ENCODE data around the gene PPCDC. TPM values are rescaled to one million over a fixed set of nuclear protein-coding genes. Genes with fewer than 3 reads are reported as not detected.
"Not testable (repeated sequence)": the region's sequence is repeated elsewhere in the genome, so short reads cannot be mapped to it uniquely, and the experiment has no call there.

The PPCDC gene
- total RNA-seq, 2 donors from 2014 or later = 5.9 to 6.8 TPM

DNA sequence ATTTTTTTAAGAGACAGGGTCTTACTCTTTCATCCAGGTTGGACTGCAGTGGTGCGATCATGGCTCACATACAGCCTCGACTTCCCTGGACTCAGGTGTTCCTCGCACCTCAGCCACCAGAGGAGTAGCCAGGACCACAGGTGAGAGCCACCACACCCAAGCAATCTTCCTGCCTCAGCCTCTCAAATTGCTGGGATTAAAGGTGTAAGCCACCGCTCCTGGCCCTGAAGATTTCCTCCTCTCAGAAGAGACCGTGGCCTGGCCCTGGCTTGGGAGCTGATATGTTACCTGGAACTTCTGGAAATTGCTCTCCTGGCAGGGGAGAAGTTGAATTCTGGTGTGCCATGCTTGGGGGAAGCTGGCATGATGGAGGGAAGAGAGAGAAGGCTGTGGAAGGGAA is 36.2 kb downstream of the PPCDC start:
- DNase-seq = no peak
- intact Hi-C loops (cut with DNase I) = no loop called here
- ATAC-seq = no peak

DNA sequence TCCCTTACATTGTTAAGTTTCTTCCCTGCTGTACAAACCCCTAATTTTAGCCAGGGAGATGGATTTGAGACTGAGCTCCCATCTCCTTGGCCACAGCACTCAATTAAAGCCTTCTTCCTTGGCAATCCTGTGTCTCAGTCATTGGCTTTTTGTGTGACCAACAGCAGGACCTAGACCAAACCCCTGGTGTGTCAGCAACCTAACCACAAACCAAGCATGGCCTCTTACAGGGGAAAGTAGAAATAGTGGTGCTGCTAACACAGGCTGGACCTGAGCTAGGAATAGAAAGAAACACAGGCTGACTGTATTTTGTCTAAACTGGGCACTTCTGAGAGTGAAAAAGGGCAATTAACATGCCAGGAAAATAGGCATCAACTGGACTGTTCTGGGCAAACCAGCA is 37.9 kb downstream of the PPCDC start:
- intact Hi-C loops (cut with DNase I) = no loop called here
- no peak for ATAC-seq
- no peak for DNase-seq

DNA sequence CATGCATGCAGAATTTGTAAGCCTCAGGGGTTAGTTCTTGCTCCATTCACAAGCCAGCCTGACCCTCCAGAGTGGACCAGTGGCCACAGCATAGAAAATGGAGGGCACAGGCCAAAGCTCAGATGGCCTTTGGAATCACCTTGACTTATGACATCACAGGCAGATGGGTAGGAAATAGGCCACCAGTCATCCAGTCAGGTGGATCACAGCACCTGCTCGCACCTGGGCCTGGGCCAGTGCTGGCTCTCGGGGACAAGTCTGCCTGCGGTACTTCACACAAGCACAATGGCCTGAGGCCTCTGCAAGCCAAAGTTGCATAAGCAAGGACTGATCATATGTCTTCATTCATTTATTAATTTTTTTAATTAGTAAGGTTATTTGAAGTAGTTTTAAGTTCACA is 39.3 kb downstream of the PPCDC start:
- DNase-seq (no peak), ATAC-seq (no peak)
- intact Hi-C loops (cut with DNase I) = no loop called here

DNA sequence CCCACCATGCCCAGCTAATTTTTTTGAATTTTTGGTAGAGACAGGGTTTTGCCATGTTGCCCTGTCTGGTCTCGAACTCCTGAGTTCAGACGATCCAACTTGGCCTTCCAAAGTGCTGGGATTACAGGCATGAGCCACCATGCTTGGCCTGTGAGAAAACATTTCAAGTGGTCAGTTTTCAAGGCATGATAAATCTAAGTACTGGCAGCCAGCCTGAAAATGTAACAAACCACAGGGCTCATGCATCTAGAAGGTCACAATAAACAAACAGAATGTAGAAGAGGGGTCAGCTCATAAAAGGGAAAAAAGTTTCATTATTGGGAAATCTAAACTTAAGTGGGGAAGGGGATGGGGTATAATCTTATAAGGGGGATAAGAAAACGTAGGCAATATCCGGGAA is 39.9 kb downstream of the PPCDC start:
- ATAC-seq (no peak), DNase-seq (no peak)
- intact Hi-C loops (cut with DNase I) = no loop called here

DNA sequence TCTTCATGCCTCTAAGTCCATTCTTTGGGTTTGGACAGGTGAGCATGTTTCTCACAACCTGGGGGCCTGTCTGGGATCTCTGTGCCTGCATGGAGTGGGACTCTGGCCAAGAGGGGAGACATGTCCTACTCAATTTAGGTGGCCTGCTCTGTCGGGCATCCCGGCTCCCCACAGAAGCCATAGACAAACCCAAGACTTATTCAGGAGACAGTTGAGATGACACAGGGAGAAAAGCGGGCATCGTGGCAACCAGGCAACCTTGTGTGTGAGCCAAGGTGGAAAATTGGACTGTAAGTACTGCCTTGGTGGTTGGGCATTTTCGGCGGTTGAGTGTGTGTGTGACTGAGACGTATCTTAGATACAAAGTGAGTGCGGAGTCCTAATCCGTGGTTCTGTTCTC is 40.5 kb downstream of the PPCDC start:
- ATAC-seq = no peak
- DNase-seq = no peak
- intact Hi-C loops (cut with DNase I) = no loop called here

DNA sequence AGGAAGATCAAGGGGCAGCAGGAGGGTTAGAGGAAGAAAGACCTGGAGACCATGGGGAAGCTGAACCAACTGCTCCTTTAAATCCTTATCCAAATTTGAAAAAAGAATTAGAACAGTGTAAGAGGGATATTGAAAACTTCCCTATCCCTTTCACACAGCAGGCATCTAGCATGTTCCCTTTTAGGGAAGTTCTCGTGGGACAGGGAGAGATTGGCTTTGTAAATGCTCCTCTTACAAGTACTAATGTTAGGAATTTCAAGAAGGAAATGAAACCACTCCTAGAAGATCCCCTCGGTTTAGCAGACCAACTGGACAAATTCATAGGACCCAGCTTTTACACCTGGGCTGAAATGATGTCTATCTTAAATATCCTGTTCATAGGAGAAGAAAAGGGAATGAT is 41.5 kb downstream of the PPCDC start:
- intact Hi-C loops (cut with DNase I) = no loop called here
- ATAC-seq = peak in 1 of 2 donors; percentile 28
- DNase-seq = no peak

DNA sequence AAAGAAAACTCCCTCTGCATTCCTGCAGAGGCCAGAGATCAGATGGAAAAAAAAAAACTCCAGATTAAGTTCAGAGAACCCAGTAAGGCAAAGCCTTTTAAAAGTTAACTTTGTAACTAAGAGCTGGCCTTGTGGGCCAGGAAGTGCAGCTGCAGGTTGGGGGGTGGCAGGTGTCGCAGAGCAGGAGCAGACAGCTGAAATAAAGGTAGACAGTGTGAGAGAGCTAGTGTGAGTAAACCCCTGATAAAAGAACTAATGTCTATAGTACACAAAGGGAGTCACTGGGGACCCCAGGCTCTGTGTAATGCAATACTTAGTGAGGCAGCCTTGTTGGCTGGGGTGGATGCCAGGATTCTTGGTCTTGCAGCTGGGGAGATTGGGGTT is 42.1 kb downstream of the PPCDC start:
- intact Hi-C loops (cut with DNase I) = no loop called here
- peak; percentile 12 to 34 for ATAC-seq

DNA sequence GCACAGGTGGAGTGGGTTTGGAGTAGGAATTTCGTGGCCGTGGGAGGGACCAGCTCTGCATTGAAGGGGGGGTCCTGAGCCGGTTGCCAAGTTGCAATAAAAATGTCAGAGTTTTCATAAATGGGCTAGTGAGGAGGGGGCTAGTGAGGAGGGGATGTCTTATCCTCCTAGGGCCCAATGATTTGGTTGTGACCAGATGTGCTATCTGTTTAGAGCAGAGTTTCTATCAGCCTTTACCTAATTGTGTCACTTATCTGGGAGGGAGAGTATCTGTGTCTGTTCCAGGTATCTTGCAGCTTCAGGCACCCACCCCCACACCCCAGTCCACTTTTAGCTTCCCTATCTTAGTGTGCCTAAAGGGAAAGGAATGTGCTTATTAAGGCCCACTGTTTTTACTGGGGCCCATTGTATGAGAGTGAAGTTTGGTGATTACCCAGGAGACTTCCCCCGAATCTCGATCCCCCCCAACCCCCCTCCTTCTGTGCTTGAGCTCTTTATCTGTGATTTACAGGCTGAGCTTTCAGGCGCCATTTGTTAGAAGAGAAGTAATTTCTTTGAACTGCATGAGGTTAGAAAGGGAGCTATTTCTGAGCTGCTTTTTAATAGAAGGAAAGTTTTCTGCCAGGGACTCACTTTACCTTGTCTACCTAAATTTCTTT is 42.6 kb downstream of the PPCDC start:
- ATAC-seq (peak in 1 of 2 donors; percentile 13), DNase-seq (no peak)
- intact Hi-C loops (cut with DNase I) = no loop called here

More for the DNA sequence above, 42.1 kb downstream of the PPCDC start:
- no peak for DNase-seq

DNA sequence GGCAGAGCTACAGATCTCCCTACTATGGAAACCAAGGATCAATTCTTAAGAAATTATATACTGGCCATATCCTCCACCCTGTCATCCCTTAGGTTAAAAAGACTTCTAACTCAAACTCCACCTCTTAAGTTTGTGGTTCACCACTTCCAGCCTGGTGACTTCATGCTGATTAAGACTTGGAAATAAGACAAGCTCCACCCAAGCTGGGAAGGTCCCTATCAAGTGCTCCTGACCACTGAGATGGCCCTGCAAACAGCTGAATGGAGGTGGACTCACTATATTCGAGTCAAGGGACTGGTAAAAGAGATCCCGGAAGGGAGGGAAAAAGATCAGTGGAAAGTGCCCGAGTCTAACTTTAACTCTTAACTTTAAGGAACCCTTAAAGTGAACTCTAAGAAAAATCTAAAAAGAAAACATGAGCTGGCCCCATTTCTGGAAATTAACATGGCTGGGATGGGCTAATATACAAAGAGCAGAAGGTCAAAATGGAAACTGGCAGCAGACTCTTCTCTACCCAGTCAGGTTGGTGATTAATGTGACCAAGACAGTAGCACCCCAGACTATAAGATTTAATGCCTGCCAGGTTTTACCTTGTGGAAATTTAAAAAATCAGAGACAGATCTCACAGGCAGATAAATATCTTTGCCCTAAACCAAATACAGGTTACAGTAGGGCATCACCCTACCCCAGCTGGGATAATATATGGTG is 43.9 kb downstream of the PPCDC start:
- intact Hi-C loops (cut with DNase I) = no loop called here
- ATAC-seq (no peak), DNase-seq (no peak)

DNA sequence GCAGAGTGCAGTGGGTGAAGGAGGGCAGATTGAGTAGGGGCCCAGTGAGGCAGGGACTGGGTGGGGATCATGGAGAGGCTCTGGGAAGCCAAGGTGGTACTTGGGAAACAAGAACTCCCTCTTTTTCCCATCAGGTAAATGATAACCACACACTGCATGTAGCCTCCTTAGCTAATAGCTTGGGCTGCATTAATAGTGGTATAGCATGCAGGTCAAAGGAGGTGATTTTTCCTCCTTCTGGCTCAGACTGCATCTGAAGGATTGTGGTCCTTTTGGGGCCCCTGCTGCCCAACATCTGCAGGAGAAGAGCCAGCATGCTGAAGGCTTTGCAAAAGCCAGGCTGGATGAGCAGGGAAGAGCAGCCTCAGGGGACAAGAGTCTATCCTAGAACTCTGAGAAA is 45.4 kb downstream of the PPCDC start:
- DNase-seq (no peak), ATAC-seq (no peak)
- intact Hi-C loops (cut with DNase I) = no loop called here

DNA sequence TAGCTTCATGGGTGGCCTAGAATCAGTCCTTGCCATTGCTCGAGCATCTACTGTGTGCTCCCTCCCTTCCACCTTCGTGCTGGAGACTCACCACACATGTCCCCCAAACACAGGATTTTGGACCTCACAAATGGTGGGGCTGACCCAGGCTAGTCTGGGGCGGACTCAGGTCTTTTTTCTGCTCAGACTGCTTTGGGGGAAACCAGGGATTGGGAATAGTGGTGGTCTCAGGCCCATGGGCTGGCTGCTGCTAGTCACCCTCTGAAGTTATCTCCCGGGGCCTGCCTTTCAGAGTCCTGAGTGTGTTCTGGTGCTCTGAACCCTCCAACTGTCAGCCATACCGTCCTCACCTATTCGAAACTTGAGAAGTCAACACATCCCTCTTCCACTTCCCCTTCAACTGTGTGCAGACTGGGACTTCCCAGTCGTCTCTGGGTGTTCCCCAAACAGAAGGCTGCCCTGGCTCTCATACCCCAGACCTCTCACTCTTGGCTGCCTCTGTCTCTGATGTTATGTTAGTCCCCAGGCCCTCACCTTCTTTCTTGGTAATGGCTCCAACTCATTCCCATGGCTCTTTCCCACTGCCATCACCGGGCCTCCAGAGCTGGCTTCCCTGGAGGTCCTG is 46.0 kb downstream of the PPCDC start:
- DNase-seq = no peak
- intact Hi-C loops (cut with DNase I) = no loop called here
- peak in 1 of 2 donors; percentile 44 for ATAC-seq

DNA sequence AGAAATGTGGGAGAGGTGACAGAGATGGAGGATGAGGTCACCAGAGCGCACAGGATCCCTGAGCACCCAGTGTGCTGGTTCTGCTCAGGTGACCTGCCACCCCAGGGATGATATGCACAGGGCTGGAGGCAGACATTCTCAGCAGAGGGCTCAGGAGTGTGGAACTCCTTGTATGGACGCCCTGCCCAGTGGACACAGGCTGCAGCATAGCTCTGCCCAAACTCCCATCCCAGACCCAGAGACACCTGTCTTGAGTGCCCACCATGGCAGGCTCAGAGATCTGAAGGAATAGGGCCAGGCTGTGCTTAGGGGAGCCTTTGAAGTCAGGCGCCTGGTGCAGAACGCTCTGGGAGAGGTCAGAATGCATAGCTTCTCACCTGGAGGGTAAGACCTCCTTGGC is 47.3 kb downstream of the PPCDC start:
- ATAC-seq (no peak), DNase-seq (no peak)
- intact Hi-C loops (cut with DNase I) = no loop called here

DNA sequence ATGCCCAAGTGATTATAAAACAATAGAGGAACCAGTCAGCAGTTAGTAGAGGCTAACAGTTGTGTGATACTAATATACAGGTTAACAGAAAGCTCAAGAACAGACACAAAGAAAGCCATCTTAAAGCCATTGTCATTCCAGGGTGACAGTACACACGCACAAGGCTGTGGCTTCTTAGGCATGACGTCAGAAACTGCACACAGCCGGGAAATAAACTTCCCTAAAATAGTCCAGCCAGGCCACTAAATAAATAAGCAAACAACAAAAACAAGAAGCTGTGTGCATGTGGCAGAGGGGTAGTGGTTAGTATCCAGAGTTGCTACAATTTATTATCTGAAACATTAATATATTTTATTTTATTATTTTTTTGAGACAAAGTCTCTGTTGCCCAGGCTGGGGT is 49.8 kb downstream of the PPCDC start:
- ATAC-seq = peak in 1 of 2 donors; percentile 26
- intact Hi-C loops (cut with DNase I) = no loop called here
- no peak for DNase-seq

DNA sequence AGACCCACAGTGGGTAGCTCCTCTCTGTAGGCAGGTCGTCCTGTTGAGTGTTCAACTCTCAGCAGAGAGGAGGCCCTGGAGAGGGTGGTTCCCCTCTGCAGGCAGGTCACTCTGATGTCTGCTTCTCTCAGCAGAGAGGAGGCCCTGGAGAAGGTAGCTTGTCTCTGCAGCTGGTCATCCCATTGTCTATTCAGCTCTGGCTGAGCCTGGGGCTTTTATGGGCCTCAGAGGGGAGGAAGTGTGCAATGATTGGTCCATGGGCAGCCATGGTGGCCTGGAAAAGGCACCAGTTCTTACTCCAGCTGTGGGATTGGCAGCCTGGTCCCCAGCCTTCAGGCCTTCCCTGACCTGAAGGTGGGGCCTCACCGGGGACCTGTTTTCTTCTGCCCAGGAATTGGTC is 52.9 kb downstream of the PPCDC start:
- no peak for ATAC-seq
- DNase-seq = no peak
- intact Hi-C loops (cut with DNase I) = no loop called here

DNA sequence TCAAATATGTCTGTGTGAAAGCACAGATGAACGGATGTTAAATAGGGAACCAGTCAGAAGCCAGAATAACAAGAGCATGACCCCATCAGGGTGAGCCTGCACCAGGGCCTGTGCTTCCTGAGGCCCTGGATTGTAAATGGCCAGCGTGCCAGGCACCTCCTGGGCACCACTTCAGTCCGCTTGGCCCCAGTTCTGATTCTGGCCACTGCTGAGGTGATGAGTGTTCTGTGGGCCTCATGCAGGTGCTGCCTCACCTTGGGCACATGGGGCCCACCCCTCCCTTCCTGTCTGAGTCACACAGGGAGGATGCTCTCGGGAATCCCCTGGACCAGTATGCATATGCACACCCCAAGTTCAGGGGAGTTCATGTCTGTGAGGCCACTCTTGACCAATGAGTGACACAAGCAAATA is 54.2 kb downstream of the PPCDC start:
- intact Hi-C loops (cut with DNase I); DNase-seq; ATAC-seq: not testable (repeated sequence)

DNA sequence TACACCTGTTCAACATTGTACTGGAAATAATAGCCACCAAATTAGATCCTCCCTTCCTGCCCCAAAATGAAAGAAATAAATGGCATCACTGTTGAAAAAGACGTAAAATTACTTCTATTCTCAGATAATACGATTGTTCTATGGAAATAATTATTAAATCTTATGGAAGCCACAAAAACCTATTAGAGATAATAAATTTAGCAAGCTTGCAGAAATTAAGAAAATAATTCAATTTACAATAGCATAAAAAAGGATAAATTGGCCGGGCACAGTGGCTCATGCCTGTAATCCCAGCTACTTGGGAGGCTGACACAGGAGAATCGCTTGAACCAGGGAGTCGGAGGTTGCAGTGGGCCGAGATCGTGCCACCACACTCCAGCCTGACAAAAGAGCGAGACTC is 57.8 kb downstream of the PPCDC start:
- no peak for DNase-seq
- no peak for ATAC-seq
- intact Hi-C loops (cut with DNase I) = no loop called here

DNA sequence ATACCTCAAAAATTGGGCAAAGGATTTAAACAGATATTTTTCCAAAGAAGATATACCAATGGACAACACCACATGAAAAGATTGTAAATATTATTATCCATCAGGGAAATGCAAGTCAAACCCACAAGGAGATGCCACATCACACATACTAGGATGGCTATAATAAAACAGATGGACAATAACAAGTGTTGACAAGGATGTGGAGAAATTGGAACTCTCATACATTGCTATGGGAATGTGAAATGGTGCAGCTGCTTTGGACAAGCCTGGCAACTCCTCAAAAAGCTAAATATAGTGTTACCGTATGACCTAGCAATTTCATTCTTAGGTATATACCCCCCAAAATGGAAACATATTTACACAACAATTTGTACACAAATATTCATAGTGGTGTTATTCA is 59.3 kb downstream of the PPCDC start:
- ATAC-seq (no peak), DNase-seq (no peak)
- intact Hi-C loops (cut with DNase I) = no loop called here

DNA sequence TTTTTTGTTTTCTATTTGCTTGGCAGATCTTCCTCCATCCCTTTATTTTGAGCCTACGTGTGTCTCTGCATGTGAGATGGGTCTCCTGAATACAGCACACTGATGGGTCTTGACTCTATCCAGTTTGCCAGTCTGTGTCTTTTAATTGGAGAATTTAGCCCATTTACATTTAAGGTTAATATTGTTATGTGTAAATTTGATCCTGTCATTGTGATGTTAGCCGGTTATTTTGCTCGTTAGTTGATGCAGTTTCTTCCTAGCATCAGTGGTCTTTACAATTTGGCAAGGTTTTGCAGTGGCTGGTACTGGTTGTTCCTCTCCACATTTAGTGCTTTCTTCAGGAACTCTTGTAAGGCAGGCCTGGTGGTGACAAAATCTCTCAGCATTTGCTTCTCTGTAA is 62.3 kb downstream of the PPCDC start:
- ATAC-seq; intact Hi-C loops (cut with DNase I); DNase-seq: not testable (repeated sequence)

DNA sequence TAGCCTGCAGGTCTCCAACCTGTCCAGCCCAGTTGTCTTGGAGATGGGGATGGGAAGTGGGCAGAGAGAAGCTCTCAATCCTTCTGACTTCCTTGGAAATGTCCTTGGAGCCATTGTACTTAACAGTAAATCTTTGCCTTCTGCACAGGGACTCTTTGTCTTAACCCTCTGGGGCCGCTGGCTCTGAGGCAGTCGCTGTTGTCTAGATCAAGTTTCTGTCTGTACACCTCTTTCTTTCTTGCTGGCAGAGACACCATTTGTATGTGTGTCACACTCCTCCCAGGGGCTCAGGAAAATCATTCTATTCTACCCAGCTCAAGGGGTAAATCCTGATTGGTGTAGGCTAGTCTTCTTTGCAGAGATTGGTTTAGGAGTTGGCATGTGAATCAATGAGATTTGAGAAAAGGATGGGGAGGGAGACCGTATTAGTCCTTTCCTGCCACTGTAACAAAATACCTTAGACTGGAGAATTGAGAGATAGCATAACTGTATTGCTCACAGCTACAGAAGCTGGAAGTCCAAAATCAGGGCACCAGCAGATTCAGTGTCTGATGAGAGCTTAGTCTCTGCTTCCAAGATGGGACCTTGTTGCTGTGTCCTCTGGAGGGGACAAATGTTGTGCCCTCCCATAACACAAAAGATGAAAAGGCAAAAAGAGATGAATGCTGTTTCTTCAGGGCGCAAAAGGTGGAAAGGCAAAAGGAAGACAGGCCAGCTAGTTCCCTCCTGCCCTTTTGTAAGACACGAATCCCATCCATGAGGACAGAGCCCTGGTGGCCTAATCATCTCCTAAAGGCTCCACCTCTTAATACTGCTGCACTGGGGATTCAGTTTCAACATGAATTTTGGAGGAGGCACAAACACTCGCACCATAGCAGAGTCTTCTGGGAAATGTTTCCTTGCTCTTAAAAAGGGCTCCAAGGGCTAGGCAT is 66.3 kb downstream of the PPCDC start:
- DNase-seq (no peak), ATAC-seq (no peak)
- intact Hi-C loops (cut with DNase I) = no loop called here

DNA sequence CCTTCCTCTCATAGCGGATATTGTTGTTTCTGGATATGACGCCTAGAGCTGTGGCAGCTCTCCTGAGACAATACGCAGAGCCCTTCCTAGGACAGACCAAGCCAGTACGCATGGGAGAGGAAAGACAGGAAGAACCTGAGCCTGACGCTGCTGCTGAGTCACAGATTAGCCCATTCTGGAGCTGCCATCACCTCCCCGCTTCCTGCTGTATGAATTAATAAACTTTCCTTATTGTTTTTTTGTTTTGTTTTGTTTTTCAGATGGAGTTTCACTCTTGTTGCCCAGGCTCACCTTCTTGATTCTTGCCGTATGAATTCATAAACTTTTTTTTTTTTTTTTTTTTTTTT is 67.0 kb downstream of the PPCDC start:
- DNase-seq = peak; percentile 61
- peak; percentile 84 to 92 for ATAC-seq
- intact Hi-C loops (cut with DNase I) = no loop called here
